DMS 273 (cell line): ENCODE results near the gene MRGPRX4.
A peak's percentile ranks its signal among the peaks of the same experiment; 100 is the strongest.
"Not testable (repeated sequence)": the region's sequence is repeated elsewhere in the genome, so short reads cannot be mapped to it uniquely, and the experiment has no call there.

ENCODE experiments used
- DNase-seq: peaks from one replicate; lab custom pipeline; 2025; ENCODE audit not compliant: unreplicated experiment; lab: John Stamatoyannopoulos, UW

Gene MRGPRX4

GRCh38 chr11:18172666-18173065 is at the start of gene MRGPRX4:
MRGPRX4 (plus strand) TSS chr11:18172837; CDS start chr11:18173257, 420 bp downstream.
- DNase-seq: no peak

GRCh38 chr11:18131115-18131514 is 41.5 kb upstream of the MRGPRX4 start:
- DNase-seq: not testable (repeated sequence)

GRCh38 chr11:18132341-18132740 is 40.3 kb upstream of the MRGPRX4 start, which contains the start of gene MRGPRX3:
MRGPRX3 (plus strand) TSS chr11:18132571; CDS start chr11:18137203, 4,632 bp downstream.
- DNase-seq: no peak

- DNase-seq: no peak
These were observed 37.3 kb upstream of the MRGPRX4 start for GRCh38 chr11:18135308-18135707.

GRCh38 chr11:18137186-18137800 is 35.3 kb upstream of the MRGPRX4 start:
- DNase-seq: no peak

- DNase-seq: no peak
These were observed 32.5 kb upstream of the MRGPRX4 start for GRCh38 chr11:18140145-18140544.

- no peak for DNase-seq
These were observed 28.4 kb upstream of the MRGPRX4 start for GRCh38 chr11:18144243-18144642.

- peak; percentile 6 for DNase-seq
These were observed 27.6 kb upstream of the MRGPRX4 start for GRCh38 chr11:18145025-18145424.

GRCh38 chr11:18145837-18146236 is 26.8 kb upstream of the MRGPRX4 start:
- DNase-seq: no peak

- DNase-seq: no peak
These were observed 21.1 kb upstream of the MRGPRX4 start for GRCh38 chr11:18151581-18151980.

- no peak for DNase-seq
These were observed 4.3 kb upstream of the MRGPRX4 start for GRCh38 chr11:18168372-18168771.

GRCh38 chr11:18171377-18172000 is 1.1 kb upstream of the MRGPRX4 start:
- peak; percentile 55 for DNase-seq

- no peak for DNase-seq
These were observed 709 bp downstream of the MRGPRX4 start for GRCh38 chr11:18173225-18173866.

GRCh38 chr11:18188796-18189195 is 16.2 kb downstream of the MRGPRX4 start:
- no peak for DNase-seq

- not testable (repeated sequence) for DNase-seq
These were observed 17.0 kb downstream of the MRGPRX4 start for GRCh38 chr11:18189476-18190245.

- DNase-seq: no peak
These were observed 18.7 kb downstream of the MRGPRX4 start for GRCh38 chr11:18191376-18191775.

- DNase-seq: no peak
These were observed 20.4 kb downstream of the MRGPRX4 start for GRCh38 chr11:18193010-18193409.

GRCh38 chr11:18196532-18196931 is 23.9 kb downstream of the MRGPRX4 start:
- DNase-seq: no peak

- not testable (repeated sequence) for DNase-seq
These were observed 25.1 kb downstream of the MRGPRX4 start for GRCh38 chr11:18197738-18198137.

GRCh38 chr11:18203723-18204122 is 31.1 kb downstream of the MRGPRX4 start:
- peak; percentile 35 for DNase-seq

GRCh38 chr11:18204220-18204619 is 31.6 kb downstream of the MRGPRX4 start:
- no peak for DNase-seq
